Fibroblast of peridontal ligament (primary cell): Measurements from ENCODE around the gene COL12A1.

ENCODE experiments used
- DNase-seq: peaks from one replicate; pipeline ENCODE4 v3.0.0-alpha.2; 2010; ENCODE audit errors: extremely low read depth

The COL12A1 gene

DNA sequence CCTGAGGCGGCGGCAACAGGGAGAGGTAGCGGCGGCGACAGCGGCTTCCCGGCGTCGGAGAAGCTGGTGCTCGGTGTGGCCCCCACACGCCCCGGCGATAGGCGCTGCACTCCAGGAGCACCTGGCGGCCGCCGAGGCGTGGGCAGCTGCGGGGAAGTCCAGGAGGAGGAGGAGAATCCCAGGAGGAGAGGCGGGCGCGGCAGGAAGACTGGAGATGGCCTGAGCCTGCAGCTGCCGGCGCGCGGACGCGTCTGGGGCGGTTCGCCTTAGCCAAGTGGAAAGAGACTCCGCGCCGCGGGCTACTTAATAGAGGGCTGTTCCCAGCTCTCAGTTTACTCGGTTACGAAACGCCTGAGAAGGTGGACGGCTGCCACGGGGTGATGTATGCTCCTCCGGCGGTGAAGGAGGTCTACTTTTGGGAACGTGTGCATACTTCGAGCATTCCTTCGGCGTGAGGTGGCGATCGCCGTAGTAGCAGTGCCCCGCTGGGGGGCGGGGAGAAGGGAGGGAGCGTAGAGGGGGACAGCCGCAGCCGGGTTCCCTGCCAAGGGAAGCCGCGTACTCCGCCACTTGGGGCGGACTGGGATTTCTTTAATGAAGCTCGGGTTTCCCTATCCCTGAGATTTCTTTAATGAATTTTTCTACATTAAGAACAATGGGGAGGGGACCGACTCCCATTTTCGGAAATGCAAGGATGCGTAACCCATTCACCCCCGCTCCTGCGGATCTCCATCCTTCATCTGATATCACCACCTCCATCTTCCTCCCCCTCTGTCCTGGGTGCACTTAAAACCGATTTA, at the start of gene COL12A1:
COL12A1 (minus strand) TSS at position 278 of the 800 bp plus-strand sequence. CDS start 3,261 bp downstream, outside the sequence.
- peak; percentile 99 for DNase-seq

DNA sequence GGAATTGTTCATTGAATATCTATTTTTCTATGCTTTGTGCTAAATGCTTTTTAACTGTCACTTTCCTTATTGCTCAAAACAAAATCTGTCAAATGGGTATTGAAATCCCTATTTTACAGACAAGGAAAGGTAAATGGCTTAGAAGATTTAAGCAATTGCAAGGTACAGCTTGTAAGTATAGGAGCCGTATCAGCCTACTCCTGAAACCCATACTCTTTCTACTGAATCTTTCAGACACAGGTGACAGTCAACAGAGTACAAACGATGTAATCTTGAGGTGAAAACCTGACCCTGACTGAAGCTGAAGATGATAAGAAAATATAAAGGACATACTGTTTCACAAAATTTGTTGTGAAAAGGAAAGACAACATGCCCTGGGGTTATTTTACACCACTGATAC, 44.7 kb upstream of the COL12A1 start:
- no peak for DNase-seq

DNA sequence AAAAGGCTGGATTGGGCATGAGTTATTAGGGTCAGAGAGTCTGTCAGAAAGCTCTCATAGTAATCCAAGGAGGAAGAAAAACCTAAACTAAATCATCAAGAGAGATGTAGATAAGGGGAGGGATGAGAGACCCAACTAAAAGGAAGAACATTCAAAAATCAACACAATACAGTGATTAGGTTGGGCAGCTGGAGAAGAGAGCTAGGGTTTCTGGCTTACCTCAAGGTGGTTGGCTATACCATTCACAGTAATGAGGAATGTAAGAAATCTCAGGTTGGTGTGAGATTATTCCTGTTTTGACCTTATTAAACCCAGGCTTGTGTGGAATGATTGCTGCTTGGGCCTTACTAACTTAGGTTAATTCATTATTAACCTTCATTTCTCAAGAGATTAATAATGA, 44.0 kb upstream of the COL12A1 start:
- DNase-seq, result no peak

DNA sequence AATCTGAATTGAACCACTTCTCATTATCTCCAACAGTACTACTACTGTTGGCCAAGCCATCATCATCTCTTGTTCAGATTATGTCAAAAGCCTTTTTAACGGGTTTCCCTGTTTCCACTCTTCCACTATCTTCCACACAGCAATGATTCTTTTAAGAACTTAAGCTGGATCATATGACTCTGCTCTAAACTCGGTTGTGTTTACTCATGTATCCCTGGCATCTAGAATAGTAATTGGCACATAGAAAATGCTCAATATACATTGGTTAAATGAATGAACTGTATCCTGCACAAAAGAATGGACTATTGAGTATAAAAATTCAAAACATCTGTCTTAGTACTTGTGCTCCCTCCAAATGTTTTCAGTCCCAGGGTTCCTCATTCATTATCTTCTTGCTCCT, 40.5 kb upstream of the COL12A1 start:
- DNase-seq, result peak; percentile 59

DNA sequence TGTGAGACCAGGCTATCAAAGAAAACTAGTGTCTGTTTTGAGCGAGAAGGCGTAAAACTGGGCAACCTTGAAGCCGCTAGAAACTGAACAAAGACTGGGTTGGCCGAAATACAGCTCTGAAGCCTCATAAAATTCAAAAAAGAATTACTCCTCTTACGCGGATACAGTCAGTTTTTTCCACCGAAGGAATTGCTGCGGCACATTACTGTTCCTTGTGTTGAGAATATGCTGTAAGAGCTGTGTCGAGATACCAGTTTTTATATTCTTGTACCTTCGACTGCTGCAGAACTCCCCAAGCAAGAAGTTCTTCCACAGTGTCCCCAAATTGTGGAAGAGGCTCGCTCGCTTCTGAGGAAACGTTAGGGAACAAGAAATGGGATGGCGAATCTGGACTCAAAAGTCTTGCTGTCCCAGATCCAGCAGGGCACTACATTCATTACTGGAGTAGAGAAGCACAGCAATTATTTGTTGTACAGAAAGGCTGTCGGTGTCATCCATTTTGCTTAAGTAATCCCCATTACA, 38.3 kb upstream of the COL12A1 start:
- DNase-seq, result no peak

DNA sequence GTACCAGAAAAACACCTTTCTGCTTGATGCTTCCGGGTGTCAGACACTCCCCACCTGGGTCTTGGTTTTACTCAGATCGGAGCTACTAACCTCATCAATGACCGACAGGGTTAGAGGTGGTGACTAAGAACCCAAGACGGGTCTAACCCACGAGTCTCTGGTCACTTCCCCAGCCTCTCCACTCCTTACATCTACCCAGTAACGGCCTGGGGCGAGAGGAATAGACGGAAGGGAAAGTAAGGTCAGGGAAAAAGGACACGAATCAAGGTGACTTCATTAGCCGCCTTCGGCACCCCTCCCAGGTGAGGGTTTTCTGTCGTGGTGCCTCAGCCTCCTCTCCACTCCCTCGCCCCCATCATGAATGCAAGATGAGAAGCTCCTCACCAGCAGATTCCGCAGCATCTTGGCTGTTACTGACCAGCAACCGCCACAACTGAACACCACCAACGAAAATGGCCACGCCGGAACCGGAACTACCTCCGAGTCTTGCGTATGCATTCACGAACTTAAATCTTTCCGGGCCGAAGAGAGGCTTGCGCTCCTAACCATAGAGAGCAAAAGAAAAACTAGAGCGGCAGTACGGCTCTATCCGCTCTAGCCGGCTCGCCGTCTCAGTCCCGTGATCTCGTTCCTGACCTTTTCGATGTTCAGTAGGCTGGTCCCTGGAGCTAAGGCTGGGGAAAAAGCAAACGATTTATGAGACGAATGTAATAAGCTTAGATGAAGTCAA, 37.6 kb upstream of the COL12A1 start, which contains the start of gene COX7A2:
COX7A2 (minus strand) TSS at position 469 of the 730 bp plus-strand sequence; CDS start at position 402, 67 bp downstream.
- peak; percentile 99 for DNase-seq

DNA sequence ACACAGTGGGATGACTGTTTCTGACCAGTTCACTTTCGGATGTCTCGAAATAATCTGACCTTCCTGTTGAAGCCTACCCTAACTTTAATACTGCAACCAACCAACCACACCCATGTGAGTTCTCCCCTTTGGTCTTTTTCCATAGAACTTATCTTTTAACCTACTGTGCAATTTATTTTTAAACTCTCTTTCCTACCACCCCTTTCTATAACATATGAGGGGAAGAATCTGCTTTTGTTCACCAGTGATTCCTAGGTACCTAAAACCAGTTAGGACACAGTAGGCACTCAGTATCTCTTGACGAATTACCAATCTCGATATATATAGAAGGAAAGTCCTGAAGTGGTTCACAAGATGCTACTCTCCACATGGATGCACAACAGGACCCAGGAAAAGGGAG, 30.8 kb upstream of the COL12A1 start:
- no peak for DNase-seq

DNA sequence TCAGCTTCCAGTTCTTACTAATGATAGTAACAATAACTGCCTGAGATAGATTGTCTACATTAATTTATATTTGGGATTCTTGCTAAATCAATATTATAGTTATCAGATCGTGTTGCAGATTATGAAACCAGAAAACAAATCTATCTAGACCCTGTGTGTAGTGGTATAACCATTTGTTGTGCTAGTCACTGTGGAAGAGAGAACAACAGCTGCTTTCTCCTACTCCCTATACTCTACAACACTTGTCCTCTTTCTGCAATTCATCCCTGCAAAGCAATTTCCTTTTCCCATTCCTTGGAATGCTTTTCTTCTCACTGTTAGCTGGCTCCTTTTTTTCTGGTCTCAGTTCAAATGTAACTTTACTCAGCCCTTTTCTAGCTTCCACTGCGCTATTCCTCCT, 29.4 kb upstream of the COL12A1 start:
- no peak for DNase-seq

DNA sequence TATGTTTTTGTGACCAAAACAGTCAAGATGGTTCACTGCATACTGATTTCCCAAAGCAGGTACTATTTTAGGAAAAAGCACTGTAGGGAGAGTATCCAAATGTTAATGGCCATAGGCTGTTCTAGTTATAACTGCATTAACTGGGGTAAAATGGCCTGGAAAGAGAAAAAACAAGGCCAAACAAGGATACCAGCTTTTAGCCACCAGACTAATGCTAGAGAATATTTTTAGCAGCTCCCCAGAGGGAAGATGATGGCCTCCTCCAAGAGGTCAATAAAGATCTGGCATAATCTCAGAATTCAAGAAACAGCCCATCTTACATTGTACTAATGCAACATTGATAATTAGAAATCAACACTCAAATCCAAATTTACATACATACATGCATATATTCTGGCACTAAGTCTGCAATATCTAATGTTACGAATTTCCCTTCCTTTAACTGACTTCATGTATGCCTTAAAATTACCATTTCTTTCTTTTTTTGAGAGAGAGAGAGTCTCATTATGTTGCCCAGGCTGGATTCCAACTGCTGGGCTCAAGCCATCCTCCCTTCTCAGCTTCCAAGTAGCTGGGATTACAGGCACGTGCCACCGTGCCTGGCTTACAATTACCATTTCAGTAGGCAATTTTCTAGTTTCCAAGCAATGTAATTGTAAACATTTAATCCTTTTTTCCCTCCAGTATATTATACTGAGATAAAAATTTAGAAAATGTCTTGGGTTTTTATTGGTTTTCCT, 28.4 kb upstream of the COL12A1 start:
- DNase-seq, result peak; percentile 77

DNA sequence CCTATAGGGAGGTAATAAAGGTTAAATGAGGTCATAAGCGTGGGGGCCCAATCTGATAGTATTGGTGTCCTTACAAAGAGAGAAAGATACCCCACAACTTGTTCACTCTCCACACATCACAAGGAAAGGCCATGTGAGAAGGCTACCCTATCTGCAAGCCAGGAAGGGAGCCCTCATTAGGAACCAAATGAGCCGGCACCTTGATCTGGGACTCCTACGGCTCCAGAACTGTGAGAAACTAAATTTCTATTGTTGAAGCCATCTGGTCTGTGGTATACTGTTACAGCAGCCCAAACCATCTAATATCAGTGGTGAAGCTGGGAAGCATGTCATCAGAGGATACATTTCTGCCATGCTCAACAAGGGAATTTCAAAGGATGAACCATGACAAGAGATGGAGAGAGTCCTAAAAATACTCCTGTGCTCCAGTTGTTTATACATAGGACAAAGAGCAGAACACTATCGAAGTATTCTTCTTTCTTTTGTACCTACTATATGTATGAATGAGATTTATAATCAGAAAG, 27.3 kb upstream of the COL12A1 start:
- DNase-seq, result no peak

DNA sequence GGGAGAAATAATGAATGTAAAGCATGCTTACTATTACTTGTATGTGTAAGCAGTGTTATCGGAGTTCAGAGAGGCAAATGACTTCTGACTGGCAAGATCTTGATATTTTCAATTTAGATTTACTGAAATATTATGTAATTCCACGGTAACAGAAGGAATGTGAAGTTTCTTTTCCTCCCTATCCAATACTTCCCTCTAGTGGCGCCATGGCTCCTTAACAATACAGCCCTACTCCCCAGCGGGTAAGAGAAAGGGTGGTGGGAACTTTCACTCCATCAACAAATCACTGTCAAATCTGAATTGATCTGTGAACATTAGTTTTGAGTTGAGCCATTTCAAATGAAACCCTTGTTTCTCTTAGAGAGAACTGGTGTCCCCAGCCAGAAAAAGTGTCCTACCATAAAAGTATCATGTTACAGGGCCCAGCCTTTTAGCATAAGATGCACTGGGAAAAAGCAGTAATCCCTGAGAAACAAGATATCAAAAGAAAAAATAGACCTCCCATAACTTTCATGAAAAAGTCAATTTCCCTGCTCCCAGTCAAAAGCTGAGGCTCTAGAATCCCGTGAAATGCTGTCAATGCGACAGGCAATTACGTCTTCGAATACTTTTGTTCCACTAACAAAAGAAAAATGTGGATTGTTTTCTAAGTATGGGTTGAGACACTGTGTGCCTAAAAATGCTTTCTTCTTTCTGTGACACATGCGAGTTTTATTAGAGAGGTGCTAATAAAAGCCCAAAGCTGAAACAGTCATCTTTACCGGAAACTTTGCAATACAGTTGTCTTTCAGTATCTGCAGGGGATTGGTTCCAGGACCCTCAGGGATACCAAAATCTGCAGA, 24.9 kb upstream of the COL12A1 start:
- DNase-seq, result peak; percentile 83

DNA sequence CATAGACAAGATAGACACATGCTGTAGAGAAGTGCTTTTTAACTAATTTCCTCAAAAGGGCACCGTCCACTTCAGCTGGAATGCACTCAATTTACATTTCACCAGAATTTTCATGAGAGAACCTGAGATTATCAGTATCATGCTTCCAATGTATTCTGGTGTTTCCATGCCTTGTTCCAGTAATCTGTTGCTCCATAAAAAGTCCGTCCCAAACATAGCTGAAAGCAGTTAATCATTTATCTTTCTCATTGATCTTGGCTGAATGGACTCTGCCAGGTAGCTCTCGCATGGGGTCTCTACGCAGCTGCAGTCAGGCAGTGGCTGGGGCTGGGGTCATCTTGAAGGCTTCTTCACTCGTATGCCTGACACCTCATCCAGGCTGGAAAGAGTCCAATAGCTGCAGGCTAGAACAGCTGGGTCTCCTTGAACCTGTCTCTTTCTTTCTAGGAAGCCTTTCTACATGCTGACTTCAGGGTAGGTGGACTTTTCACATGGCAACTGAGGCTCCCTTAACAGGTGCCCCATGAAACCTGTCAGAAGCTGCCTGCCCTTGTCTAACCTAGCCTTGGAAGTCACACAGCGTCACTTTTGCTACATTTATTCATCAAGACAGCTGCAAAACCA, 18.6 kb upstream of the COL12A1 start:
- DNase-seq, result no peak

DNA sequence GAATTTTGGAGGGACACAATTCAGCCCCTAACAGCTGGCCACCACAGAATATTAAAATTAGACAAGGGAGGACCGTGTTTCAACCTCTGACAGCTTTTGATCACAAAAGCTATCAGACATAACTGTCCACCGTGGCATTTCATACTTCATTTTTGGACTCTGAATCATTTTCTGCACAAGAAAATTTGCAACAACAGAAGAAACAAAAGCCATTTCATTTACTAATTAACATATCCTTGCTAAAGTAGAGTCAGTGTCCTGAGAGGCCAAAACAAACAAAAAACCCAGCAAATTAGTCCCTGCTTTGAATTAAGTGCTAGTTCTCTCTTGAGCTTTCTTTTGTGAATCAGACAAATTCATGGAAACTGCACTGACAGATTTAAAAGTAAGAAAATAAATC, 17.6 kb upstream of the COL12A1 start:
- DNase-seq, result no peak

DNA sequence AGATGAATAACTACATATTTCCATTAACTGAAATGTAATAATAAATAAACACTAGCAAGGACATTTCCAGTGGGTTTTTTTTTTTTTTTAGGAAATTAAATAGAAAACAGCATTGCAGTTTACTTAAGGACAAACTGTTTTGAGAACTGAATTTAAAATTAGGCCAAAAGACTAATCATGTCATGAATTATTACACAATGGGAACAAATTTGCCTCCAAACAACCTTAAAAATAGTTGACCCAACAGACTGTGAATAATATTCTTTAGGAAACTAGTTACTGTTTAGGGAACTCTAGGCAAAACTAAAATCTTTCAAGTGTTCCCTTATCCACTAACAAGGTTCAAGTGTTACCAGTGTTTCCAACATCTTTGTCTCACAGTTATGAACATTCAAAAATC, 16.4 kb upstream of the COL12A1 start:
- no peak for DNase-seq

DNA sequence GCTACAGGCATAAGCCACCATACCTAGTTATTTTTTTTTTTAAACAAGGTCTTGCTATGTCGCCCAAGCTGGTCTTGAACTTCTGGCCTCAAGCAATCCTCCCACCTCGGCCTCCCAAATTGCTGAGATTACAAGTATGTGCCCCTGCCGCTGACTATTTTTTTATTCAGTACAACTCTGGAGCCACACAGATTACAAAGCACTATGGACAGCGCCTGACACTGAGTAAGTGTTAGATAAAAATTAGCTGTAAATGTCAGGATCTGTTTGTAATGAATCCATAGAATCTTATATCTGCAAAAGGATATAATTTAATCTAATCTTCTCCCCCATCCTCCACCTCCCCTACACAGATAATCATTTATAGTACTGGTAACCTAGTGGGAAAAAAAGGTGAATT, 15.3 kb upstream of the COL12A1 start:
- no peak for DNase-seq

DNA sequence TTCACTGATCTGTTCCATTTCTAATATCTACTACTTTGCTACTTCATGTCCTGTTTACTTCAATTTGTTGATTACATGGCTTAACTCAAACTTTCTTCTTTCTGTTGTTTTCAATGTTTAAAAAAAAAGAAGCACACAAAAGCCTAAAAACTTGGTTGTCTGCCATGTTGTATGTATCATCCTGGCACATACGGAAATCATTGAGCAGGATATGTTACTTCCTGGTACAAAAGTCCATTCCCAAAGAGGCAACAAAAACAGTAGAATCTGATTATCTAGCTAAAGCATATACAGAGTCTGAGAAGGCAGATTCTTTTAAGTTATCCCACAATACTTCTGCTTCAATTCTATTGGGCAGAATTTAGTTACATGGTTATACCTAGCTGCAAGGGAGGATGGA, 14.5 kb upstream of the COL12A1 start:
- peak; percentile 86 for DNase-seq

DNA sequence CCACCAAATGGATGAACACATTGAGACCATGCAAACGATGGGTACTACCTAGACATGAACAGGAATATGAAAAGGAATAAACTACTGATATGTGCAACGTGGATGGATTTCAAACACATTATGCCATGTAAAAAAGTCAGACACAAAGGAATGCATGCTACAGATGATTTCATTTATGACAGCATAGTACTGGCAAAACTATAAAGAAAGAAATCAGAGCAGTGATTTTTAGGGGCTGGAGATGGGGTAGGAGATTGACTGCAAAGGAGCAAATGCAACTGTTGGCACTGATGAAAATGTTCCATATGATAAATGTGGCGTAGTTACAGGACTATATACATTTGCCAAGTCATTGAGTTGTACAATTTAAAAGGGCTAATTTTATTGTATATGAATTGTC, 13.4 kb upstream of the COL12A1 start:
- peak; percentile 45 for DNase-seq

DNA sequence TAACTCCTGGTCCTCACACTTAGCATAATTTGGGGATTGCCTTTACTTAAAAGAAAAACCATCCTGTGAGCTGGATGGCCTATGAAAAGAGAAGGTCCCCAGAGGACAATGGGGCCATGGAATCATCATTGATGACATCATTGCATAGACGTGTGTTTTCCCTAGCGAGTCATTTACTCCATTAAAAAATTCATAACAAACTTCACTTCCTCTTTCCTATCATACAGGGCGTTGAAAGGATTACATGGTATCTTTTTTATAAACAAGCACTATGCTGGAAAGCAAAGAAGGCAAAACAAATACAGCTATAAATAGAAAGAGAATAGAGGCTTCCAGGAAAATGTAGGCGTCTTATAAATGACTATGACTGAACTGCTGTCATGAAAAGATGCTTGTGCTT, 11.3 kb upstream of the COL12A1 start:
- peak; percentile 85 for DNase-seq

DNA sequence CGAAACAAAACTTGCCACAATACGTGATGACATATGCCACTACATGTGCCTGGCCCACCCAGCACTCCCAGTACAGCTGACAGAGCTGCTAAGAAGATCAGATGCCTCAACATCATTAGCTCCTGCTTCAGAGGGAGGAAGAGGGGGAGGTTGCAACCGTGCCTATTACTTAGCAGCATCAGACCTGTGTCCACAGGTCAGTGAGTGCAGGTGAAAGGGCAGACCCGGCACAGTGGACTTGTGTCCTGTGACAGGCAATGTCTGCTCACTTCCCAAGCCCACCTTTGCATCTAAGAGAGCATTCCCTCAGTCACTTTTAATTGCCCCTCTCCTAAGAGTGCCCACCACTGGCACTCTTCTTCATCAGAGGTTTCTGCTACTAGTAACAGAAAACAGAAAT, 9.4 kb upstream of the COL12A1 start:
- DNase-seq, result no peak

DNA sequence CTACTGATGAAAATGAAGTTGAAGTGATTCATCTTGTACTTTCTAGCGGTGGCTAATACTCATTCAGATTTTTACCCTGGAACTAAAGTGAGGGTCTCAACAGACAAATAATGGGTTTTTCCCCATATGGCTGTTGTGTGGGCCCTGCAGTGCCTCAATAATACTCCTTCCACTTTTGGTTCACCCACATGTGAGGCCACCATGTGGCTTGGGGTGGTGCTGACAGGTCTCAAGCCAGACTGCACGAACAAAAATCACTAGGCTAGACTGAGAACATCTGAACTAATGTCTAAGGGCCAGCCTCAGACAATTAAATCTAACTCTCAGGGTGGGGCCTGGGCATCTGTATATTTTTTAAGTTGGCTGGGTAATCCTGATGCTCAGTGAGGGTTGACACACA, 7.9 kb upstream of the COL12A1 start:
- DNase-seq, result no peak

DNA sequence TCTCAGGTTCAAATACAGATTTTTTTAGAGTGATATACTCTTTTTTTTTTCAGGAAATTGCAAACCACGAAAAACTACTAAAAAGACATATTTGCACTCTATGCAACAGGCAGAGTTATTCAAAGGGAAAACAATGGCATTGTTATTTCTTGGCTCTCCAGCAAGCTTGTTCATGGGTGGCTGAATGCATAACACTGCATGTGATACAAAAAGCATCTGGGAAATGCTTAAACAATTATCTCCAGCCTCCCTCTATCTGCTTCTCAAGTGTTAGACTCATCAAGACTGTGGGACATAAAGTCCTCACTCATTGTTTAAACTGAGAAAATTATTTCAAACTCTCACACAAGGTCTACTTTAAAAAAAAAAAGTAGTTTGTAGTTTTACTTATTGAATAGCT, 7.3 kb upstream of the COL12A1 start:
- no peak for DNase-seq
